ENCODE data around the gene SCN4A.
"Not testable (repeated sequence)": the region's sequence is repeated elsewhere in the genome, so short reads cannot be mapped to it uniquely, and the experiment has no call there.

DNA sequence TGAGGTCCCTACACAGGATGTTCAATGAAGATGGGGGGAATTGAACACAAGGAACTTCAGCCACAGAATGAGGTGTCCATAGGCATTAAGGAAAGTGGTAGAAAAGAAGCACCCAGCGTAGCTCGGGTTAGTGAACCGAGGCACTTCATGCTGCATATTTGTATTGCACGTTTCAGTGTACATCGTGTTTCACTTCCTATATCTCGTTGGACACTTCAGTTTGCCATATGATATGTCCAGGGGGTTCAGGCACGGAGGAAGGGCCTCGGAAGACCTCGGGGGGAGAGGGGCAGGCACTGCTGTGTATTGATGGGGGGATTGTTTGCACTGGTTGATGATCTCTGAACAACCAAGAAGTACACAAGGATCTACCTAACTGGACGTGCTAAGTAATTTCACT lies 57.0 kb downstream of the SCN4A start:
- not testable (repeated sequence) for TF ChIP-seq EZH2 (IDR thresholded peaks at IDR 0.05; ENCODE audit: borderline replicate concordance); EZH2phosphoT487 (IDR thresholded peaks at IDR 0.05; ENCODE audit: low read depth, severe bottlenecking, unreplicated experiment)
